GM18861 (cell line): ENCODE data around the gene IGDCC3.

Experiments
- ATAC-seq: cut with Tn5 transposase; IDR thresholded peaks from one replicate; pipeline ENCODE4 v1.9.1; 2021; ENCODE audit not compliant: unreplicated experiment

The IGDCC3 gene

DNA sequence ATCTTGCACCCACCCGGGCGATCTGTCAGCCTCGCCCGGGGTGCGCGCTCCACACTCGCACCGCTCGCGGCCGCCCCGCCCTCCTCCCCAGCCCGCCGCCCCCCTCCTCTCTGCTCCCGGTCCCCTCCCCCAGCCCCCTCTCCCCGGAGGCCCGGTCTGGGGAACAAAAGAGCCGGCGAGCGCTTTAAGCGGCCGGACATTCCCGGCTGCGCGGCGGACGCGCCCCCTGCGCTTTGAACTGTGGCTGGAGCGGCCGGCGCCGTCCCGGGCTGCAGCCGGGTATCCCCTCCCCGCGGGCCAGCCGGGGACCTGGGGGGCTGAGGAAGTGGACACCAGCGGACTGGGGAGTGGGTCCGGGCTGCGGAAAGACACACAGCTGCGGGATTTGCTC, at the start of gene IGDCC3:
Gene IGDCC3 (minus strand): TSS at position 27 of the 391 bp plus-strand sequence. CDS start 214 bp downstream, outside the sequence.
- ATAC-seq, result no peak

DNA sequence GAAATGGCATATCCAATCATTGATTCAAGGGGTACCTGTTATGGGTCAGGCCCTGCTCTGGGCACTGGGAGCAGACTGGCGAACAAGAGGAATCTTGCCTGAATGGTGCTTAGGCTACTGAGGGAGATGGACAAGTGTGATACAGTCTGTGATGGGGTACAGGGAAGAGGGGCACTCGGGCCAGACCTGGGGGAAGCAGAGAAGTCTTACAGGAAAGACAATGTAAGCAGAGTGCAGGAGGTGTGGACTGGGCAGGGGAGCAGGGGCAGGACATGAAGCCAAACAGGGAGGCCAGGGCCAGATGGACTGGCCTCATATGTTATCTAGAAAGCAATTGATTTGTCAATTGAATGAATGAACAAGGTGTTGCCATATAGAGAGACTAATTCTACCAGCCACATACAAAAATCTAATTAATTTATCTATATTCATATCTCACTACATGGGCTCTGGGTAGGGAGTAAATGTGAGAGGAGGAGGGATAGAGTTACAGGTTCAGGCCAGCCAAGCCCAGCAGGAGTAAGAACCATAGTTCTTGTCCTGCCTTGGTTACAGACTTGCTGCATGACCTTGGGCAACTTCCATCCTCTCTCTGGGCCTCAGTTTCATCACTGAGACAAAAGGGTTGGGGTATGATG, 48.5 kb upstream of the IGDCC3 start:
- ATAC-seq, result no peak

DNA sequence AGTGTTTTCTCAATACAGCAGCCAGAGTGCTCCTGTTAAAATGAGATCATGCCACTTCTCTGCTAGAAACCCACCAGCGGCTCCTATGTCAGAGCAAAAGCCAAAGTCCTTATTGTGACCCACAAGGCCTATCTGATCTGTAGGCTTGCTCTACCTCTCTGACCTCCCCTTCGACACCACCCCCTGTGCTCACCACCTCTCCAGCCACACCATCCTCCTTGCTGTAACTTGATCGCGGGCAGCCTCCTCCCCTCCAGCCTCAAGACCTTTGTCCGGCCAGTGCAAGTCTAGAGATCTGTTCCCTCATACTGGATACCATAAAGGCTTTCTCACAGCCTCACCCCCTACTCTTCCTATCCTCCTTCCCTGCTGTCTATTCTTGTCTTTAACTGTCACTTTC, 46.9 kb upstream of the IGDCC3 start:
- ATAC-seq, result no peak

DNA sequence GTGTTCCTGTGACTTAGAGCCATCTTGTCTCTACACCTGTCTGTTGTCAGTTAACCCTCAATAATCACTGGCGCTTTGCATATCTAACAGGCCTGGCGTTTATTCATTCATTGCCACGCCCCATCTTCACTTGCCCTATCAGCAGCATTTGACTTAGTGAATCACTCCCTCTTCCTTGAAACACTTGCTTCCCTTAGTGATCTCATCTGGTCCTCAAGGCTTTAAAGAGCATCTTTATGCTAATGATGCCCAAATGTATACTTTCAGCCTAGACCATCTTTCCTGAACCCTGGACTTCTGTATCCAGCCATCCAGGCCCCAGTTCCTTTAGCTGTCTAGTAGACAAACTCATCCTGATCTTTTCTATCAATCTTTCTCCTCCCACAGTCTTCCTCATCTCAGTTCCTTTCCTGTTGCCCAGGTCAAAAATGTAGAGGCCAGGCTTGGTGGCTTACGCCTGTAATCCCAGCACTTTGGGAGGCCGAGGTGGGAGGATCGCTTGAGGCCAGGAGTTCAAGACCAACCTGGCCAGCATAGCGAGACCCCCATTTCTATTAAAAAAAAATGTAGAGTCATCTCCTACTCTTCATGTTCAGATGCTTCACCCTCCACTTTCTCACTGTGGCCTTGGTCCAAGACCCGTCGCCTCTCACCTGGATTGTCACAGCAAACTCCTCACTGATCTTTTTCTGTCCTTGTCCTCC, 46.3 kb upstream of the IGDCC3 start:
- no peak for ATAC-seq

DNA sequence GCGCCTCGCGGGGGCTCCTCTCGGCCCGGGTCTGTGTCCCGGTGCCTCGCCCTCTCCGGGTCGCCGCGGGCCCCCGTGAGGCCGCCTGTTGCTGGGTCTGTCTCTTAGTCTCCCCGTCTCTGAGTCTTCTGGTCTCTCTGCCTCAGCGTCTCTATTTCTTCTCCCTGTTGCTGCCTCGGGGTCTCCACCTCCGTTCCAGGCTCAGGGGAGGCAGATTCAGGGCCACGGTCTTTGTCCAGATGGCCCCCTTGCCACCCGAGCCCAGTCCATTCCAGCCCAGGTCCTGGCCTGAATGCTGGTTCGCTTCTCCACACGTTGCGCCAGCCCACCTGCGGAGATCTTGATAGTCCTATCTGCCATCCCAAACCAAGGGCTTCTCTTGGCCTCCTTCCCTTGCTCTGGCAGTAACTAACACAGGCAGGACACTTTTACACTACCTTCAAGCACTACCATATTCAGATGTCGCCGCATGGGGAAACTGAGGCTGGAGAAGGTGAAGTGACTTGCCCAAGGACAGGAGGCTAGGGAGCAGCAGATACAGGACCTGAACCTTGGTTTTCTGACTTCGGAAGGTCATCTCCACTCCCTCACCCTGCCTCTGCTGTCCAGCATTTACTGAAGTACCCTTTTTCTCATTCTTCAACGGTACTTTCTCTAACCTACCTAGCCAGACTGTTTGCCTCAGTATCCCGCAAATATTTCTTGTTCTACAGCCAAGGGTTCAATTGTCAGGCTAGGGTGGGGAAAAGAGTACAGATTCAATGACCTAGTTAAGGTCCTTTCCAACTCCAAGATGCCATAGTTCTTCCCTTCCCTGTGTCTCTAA, 45.6 kb upstream of the IGDCC3 start:
- no peak for ATAC-seq

DNA sequence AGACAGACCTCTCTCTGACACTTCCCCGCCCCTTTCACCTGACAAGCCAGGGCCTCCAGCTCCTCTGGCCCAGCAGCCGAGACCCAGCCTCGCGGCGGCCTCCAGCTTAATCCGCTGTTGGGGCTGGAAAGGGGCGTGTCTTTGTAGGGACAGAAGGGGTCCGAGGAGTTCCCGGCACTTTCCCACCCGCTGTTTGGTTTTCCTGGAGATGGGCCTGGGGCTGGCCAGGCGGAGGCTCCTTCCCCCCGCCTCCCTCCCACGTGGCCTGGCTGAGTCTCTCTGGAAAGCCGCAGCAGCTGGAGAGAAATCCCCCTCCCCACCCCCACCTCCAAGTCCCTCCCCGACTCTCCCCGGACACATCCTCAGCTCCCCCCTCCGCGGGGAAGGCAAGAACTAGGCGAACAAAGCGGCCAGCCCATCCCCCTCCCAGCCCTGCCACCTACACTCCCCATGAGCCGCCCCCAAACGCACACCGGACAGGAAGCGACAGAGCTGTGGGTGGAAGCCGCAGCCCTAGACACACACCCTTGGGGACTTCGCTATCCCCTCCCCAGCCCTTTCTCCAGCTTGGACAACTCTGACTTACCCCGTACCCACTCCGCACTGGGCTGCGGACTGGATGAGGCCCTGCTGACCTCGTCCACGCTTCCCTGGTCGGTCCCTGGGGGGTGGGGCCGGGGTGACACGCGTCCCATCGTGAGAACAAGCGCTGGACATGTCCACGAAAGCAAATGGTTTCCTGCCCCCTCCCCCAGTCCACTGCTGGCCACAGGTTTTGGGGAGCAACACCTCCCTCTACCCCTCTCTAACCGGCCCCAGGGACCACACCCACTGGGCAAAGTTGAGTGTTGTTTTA, 43.8 kb upstream of the IGDCC3 start:
- ATAC-seq, result no peak

DNA sequence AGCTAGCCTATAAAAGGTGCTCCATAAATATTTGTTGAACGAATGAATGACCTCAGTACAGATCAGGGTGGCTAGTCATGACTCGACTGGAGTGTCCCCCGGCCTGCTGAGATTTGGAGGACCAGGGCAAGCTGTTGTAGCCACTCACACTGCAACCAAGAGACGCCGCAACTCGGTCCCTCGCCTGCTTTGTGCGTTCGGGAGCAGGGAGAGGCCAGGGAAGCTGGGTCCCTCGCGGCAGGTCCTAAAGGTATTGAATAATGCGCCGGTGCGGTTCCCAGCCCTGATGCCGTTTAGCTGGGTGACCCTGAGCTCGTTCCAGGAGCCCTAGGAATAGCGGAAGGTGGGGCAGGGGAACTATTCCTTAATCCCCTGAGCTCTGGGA, 43.2 kb upstream of the IGDCC3 start:
- ATAC-seq, result no peak

DNA sequence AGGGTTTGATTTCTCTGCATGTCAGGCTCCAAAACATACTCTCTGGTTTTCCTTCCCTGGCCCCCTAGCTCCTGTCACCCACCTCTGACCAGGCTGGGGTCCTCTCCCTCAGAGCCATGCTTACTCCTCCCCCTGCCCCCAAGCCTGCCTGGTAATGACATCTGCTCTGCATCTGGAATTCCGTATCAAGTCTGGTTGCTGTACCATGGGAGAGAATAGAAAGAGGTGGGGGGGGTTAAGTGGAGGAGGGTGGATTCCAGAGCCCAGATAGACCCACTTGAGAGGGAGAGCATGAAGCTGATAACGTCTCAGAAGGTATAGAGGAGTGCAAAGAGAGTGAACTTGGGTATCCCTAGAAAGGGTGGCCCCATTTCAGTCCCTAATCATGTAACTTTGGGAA, 40.8 kb upstream of the IGDCC3 start:
- ATAC-seq, result no peak

DNA sequence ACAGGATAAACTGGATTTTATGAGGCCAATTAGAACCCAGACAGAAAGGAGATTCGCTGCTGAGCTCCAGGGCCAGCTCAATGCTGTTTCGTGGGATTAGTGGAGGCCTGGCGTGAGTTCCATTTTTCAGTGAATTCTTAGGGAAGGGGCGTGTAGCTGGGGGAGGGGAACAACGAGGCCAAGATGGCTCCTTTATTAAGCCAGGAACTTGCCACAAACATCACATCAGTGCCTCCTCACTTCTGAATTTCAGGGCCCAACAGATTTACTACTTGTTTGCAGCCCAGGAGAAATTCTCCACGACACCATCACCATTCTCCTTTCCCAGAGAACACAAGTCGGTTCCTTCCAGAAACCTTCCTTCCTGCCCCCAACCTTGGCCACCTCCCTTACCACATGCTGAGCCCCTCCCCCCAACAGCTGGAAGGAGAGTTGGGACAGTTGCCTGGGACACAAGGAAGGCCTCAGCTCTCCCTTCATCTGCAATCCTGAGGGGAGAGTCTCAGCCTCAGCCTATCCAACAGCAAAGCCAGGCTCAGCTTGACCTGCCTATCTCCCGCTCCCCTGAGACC, 39.1 kb upstream of the IGDCC3 start:
- ATAC-seq, result no peak

DNA sequence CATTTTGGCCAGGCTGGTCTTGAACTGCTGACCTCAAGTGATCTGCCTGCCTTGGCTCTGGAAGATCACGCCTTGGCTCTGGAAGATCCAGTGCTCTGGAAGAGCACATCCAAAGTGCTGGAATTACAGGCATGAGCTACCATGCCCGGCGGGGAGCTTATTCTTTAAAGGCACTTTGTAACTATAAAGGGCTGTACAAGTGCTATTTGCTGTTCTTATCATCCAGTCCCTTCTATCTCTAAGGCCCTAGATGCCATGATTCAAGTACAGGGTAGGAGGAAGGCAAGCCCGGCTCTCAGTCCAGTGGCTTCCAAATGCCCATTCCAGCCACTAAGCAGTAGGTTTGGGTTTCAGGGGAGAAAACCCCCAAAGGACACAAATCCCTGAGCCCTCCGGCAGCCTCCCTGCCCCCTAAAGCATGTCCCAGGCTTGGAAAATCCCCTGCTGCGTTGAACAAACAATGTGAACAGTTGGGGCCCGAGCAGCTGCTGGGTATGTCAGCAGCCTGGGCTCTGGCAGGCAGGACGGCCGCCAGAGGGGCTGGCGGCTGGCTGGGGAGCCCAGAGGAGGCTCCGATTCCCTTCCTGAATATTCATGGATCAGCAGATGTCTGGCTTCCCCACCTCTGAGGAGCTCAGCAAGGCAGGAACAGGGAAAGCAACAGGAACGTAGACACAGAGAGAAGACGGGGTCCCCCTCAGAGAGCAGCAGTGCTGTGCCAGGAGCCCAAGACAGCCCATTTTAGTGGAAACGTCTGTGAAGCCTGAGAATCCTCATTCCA, 37.2 kb upstream of the IGDCC3 start:
- no peak for ATAC-seq

DNA sequence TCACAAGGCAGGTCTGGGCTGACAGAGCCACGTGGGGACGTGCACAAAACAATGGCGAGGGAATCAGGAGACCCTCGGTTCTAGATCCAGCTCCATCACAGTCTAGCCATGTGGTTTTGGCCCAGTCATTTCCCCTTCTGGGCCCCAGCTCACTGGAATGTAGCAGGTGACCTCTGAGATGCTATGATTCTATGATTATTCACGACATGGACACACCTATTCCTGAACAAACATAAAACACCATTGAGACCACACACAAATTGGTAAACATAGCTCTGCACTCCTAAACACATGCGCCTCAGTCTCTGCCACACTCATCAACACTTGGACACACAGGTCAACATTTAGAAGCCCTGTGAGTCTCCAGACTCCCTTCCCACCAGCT, 36.0 kb upstream of the IGDCC3 start:
- no peak for ATAC-seq

DNA sequence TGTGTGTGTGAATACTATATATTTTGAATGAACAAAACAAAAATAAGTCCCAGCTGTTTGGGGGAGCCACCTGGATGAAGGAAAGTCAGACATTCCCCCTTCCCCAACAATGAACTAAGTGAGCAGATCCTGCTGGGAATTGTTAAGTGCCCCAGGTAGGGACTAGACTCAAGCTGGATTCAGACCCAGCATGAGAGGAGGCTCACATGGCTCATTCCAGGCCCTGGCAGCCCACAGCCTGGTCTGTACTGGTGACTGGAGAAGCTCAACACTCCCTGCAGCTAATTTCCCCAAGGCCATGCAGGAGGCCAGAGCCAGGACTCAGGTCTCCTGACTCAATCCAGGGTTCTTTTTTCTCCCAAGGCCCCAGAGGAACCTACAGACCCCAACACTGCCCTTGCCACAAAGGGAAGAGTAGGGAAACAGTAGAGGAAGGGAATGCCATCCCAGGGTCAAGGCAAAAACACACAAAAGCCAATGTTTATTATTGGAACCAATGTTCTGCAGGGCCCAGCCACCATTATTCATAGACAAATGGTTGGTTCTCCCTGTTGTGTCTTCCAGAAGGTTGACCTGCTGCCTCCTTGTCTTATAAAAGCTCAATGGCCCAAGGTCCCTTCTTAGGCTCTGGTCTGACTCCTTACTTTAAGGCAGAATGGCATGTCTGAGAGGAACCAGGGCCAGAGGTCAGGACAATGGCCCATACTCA, 35.4 kb upstream of the IGDCC3 start:
- no peak for ATAC-seq

DNA sequence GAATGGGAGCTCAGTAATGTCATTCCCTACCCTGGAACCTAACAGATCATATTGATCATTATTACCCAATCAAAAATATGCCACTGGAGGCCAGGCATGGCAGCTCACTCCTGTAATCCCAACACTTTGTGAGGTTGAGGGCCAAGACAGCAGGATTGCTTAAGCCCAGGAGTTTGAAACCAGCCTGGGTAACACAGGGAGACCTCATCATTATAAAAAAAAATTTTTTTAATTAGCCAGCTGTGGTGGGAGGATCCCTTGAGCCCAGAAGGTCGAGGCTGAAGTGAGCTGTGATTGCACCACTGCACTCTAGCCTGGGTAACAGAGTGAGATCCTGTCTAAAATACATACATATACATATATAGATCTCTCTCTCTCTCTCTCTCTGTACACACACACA, 34.8 kb upstream of the IGDCC3 start:
- no peak for ATAC-seq

DNA sequence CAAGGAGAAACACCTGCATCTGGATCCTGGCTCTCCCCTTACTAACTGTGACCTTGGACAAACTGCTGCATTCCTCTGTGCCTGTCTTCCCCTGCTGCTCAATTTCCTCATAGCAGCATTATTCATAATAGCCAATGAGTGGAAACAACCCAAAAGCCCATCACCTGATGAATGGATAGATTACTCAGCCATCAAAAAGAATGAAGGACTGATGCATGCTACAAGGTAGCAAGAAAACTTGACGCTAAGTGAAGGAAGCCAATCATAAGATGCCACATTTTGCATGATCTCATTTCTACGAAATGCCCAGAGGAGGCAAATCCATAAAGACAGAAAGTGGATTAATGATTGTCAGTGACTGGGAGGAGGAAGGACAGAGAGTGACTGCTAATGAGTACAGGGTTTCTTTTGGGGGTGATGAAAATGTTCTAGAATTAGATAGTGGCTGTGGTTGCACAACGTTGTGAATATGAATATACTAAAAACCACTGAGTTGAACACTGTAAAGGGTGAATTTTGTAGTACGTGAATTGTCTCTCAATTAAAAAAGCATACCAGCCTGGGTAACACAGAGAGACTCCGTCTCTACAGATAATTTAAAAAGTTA, 33.8 kb upstream of the IGDCC3 start:
- no peak for ATAC-seq

DNA sequence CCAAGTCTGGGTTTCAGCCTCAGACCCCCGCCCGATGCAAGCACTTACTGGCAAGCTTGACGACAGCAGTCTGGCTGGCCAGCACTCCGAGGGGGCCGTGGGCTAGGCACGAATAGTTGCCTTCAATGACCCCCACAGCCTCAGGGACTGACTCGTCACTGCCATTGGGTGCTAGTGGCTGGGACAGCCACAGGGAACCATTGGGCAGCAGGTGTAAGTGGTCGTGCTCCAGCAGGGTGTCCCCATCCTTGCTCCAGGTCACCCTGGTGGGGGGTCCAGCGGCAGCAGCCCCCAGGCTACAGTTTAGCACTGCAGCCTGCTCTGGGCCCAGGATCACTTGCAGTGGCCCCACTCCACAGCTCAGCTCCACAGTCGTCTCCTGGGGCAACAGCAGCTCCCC, 33.2 kb upstream of the IGDCC3 start:
- ATAC-seq, result no peak

DNA sequence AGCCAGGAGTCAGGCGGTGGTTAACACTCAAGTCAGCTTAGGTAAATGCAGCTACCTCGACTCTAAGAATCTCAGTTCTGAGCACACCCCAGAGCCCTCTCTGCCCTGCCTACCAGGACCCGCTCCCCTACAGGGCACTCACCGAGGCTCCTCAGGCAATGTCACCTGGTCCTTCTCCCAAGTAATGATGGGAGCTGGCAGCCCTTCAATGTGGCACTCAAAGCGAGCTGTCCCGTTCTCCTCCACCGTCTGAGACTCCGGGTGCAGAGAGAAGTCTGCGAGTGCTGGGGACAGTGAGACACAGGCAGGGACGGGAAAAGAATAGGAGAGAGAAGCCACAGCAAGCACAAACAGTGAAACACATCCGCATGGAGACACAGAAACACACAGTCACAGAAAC, 32.2 kb upstream of the IGDCC3 start:
- ATAC-seq, result no peak

DNA sequence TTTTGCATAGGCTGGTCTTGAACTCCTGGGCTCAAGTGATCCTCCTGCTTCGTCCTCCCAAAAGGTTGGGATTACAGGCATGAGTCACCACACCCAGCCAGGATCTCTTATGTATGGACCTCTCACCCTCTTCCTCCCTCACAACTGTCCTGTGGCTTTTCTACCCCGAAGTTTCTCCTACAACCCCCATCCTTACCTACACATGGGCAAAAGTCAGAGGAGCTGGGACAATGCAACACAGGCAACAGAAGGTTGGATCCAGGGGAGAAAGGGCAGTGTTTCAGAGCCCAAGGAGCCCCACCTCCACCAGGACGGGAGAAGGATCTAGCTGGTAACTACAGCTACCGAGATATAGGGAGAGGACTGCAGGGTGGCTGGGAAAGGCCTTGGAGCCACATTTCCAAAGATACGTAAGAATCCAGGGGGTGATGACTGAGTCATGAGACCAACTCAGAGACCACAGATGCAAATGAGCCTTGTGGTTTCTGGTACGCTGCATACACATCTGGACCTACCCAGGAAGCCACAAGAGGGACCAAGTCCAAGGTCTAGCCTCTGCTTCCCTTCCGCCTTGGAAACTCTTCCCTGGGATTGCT, 31.3 kb upstream of the IGDCC3 start:
- ATAC-seq, result no peak

DNA sequence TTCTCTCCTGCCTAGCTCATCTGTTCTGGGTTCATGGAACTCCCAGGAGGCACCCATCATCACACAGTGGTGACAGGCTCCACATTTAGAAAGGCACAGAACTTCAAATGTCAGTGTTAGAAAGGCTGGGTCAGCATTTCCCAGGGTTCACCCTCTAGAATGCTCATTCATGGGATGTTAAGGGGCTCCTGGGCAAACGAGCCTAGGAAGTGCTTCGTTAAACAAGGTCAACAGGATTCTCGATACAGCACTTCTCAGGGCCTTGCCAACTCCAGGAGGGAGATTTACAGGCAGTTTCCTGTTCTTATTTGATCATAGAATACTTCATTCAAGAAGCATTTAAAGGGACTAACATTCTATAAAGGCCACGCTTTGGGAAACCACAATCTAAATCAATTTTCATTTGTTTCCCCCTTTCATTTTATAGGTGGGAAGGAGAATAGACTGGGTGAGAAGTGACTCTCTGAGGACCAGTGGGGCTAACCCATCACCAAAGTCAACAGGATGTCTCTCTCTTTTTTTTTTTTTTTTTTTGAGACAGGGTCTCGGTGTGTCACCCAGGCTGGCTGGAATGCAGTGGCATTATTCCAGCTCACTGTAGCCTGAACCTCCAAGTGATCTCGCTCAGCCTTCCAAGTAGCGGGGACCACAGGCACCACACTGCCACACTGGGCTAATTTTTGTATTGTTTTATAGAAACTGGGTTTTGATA, 30.7 kb upstream of the IGDCC3 start:
- ATAC-seq, result no peak
